ENCODE data around the gene ABCA6. TPM values are rescaled to one million over a fixed set of nuclear protein-coding genes. Genes with fewer than 3 reads are reported as not detected.
A peak's percentile ranks its signal among the peaks of the same experiment; 100 is the strongest.

The ABCA6 gene
- total and polyA plus RNA-seq, 4 donors: 7.8 to 200 (median 35.7) TPM

DNA sequence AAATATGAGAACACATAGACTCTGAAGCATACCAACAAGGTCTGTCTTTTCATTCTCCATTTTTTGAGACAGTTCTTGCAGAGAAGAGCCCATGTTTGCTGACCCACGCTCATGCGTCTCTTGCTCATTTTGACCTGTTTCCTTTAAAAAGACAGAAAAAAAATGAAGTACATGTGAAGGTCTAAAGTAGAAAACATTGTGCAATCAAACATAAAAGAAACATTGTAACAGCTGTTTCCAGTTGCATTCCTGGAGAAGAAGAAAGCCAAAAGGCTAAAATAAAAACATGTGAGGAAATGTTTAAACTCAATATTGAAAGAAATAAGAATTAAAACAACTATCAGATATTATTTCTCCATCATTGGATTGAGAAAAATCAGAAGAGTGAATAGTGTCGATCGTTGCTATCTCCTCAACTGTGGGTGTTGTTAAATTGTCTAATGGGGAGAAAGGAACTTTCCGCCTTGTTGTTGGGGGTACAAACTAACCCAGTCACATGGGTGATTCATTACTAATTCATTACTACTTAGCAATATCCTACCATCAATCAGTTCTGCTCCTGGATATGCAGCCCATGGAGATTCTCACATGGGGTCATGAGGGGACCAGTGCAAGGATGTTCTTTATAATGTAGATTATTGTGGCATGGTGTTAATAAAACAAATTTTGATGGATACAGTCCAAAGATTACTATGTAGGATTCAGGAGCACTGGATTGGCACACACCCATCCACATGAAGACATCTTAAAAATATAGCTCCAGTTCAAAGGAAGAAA, 90.5 kb downstream of the ABCA6 start:
- WGBS, 2 donors: 50 to 58% methylated on average over 5 of the region's 5 CpGs
- H3K27ac ChIP-seq (ENCODE audit: low read depth in 1 of 2, low read length in 2 of 2): no peak overlapping the region
- H3K27me3 ChIP-seq (ENCODE audit: control insufficient read depth in 1 of 2, insufficient read depth in 2 of 2, low read length in 1 of 2): no peaks in the 10 kb centered on the region
- DNase-seq: no peak
- intact Hi-C loops (cut with DNase I): no loop called here
- H3K4me1 ChIP-seq (ENCODE audit: control insufficient read depth in 1 of 2, insufficient read depth in 2 of 2, low read length in 2 of 2): peaks cover 0 to 2% of the 10 kb centered on the region in 2 donors
- no peaks in the 10 kb centered on the region for H3K9me3 ChIP-seq (ENCODE audit: control insufficient read depth, low read length)
- no peak overlapping the region for H3K4me3 ChIP-seq (ENCODE audit: low read length in 2 of 2)
- H3K36me3 ChIP-seq (ENCODE audit: control insufficient read depth in 1 of 2, insufficient read depth in 2 of 2, low read length in 1 of 2): no peaks in the 10 kb centered on the region
- peak; percentile 34 for ATAC-seq (ENCODE audit: low FRiP score)

GRCh38 chr17:69048634-69049033, 93.1 kb downstream of the ABCA6 start:
- ATAC-seq (ENCODE audit: low FRiP score) (no peak), DNase-seq (no peak)
- H3K36me3 ChIP-seq (ENCODE audit: control insufficient read depth in 1 of 2, insufficient read depth in 2 of 2, low read length in 1 of 2): no peaks in the 10 kb centered on the region
- peaks cover 0 to 2% of the 10 kb centered on the region in 2 donors for H3K4me1 ChIP-seq (ENCODE audit: control insufficient read depth in 1 of 2, insufficient read depth in 2 of 2, low read length in 2 of 2)
- H3K27me3 ChIP-seq (ENCODE audit: control insufficient read depth in 1 of 2, insufficient read depth in 2 of 2, low read length in 1 of 2): no peaks in the 10 kb centered on the region
- no peak overlapping the region for H3K27ac ChIP-seq (ENCODE audit: low read depth in 1 of 2, low read length in 2 of 2)
- 88 to 91% methylated on average over 2 of the region's 2 CpGs for WGBS, 2 donors
- intact Hi-C loops (cut with DNase I): no loop called here
- no peak overlapping the region for H3K4me3 ChIP-seq (ENCODE audit: low read length in 2 of 2)
- no peaks in the 10 kb centered on the region for H3K9me3 ChIP-seq (ENCODE audit: control insufficient read depth, low read length)

DNA sequence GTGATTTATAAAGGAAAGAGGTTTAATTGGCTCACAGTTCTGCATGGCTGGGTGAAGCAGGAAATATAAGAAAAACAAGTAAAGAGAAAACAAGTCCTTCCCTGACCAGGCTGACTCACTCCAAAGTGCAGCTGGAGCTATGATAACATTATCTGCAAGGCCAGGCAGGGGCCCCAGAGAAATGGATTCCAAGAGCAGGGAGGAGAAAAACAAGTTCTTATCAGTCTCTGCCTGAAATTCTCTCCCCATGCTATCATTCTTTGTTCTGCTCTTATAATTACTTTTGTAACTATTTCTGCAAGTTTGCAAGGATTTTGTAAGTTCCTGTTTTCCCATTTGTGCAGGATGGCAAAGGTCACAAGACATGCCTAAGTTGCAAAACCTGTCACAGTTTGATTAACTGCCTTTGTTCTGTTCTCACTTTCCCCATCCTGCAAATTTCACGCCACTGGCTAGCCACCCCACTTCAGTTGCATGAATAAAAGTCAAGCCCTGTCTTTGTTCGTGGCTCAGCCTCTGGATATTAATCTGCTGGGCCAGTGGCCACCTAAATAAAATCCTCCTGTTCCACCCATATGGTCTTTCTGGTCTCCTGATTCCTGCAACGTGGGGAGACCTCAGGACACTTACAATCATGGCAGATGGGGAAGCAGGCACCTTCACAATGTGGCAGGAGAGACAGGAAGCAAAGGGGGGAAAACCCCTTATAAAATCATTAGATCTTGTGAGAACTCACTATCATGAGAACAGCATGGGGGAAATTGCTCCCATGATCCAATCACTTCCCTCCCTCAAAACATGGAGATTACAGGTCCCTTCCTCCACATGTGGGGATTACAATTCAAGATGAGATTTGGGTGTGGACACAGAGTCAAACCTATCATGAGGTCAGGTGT, 94.1 kb downstream of the ABCA6 start:
- no peak overlapping the region for H3K27ac ChIP-seq (ENCODE audit: low read depth in 1 of 2, low read length in 2 of 2)
- intact Hi-C loops (cut with DNase I): no loop called here

DNA sequence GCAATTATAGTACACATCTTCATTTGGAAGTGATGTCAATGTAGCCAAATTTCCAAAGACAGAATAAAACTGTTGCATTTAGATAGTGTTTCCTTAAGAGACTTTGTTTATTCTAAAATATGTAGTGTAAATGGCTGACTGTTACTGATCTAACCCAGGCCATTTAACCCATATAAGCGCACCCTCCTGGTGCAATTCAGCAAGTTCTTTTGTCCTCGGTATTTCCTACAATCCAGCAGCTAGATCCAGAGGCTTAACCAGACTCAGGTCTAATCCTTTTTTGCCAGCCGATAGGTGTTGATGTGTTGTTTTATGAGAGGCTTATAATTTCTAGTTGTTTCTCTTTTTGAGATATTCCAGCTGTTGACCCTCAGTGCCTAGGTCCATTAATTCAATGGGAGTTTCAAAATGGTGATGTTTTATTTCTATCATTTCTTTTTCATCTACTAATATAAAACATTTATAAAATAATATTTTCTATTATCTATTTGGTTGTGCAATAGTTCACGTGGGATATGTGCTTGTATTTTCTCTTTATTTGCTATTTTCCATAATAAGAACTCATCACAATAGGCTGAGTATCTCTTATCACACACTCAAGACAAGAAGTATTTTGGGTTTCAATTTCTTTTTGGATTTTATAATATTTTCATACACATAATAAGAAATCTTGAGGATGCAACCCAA, 95.4 kb downstream of the ABCA6 start:
- Histone ChIP-seq H3K9me3 (ENCODE audit: control insufficient read depth, low read length) (no peaks in the 10 kb centered on the region), H3K4me1 (ENCODE audit: control insufficient read depth in 1 of 2, insufficient read depth in 2 of 2, low read length in 2 of 2) (peaks cover 0 to 2% of the 10 kb centered on the region in 2 donors), H3K36me3 (ENCODE audit: control insufficient read depth in 1 of 2, insufficient read depth in 2 of 2, low read length in 1 of 2) (no peaks in the 10 kb centered on the region), H3K27me3 (ENCODE audit: control insufficient read depth in 1 of 2, insufficient read depth in 2 of 2, low read length in 1 of 2) (no peaks in the 10 kb centered on the region), H3K27ac (ENCODE audit: low read depth in 1 of 2, low read length in 2 of 2) (no peak overlapping the region), H3K4me3 (ENCODE audit: low read length in 2 of 2) (no peak overlapping the region)
- intact Hi-C loops (cut with DNase I): no loop called here
- ATAC-seq (ENCODE audit: low FRiP score) (no peak), DNase-seq (no peak)
- 83 to 88% methylated on average over 4 of the region's 4 CpGs for WGBS, 2 donors

More for the DNA sequence above, 94.1 kb downstream of the ABCA6 start:
- Histone ChIP-seq H3K4me1 (ENCODE audit: control insufficient read depth in 1 of 2, insufficient read depth in 2 of 2, low read length in 2 of 2) (peaks cover 0 to 2% of the 10 kb centered on the region in 2 donors), H3K9me3 (ENCODE audit: control insufficient read depth, low read length) (no peaks in the 10 kb centered on the region), H3K4me3 (ENCODE audit: low read length in 2 of 2) (no peak overlapping the region), H3K27me3 (ENCODE audit: control insufficient read depth in 1 of 2, insufficient read depth in 2 of 2, low read length in 1 of 2) (no peaks in the 10 kb centered on the region), H3K36me3 (ENCODE audit: control insufficient read depth in 1 of 2, insufficient read depth in 2 of 2, low read length in 1 of 2) (no peaks in the 10 kb centered on the region)
- DNase-seq: peak in 1 of 2 donors; percentile 71
- peak; percentile 87 for ATAC-seq (ENCODE audit: low FRiP score)
- WGBS, 2 donors: 14 to 19% methylated on average over 3 of the region's 3 CpGs

DNA sequence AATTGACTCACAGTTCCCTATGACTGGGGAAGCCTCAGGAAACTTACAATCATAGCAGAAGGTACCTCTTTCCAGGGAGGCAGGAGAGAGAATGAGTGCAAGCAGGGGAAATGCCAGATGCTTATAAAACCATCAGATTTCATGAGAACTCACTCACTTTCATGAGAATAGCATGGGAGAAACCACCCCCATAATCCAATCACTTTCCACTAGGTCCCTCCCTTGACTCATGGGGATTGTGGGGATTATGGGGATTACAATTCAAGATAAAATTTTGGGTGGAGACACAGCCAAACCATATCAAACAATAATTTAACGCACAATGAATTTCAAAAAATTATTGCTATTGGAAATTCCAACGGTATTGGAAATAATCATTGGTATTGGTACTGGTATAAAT, 96.0 kb downstream of the ABCA6 start:
- no peak for ATAC-seq (ENCODE audit: low FRiP score)
- 95 to 98% methylated on average over 2 of the region's 2 CpGs for WGBS, 2 donors
- no peaks in the 10 kb centered on the region for H3K36me3 ChIP-seq (ENCODE audit: control insufficient read depth in 1 of 2, insufficient read depth in 2 of 2, low read length in 1 of 2)

DNA sequence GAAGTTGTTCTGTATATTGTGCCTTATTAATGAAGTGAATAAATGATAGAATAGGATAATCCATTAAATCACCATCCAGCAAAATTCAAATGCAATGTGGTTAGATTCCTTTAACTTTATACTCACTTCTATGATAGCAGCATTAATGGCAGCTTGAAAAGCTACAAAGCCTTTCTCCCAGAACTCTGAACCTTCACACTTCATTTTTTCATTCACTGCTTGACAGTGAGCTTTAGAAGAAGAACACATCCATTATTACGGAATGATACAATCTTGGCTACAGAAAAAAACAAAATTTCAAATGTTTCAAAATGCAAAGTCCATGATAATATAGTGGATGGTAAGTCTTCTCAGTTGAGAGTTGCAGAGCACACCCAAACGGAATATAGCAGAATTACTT, 97.3 kb downstream of the ABCA6 start:
- H3K27ac ChIP-seq (ENCODE audit: low read depth in 1 of 2, low read length in 2 of 2): no peak overlapping the region
- DNase-seq: no peak
- no peaks in the 10 kb centered on the region for H3K36me3 ChIP-seq (ENCODE audit: control insufficient read depth in 1 of 2, insufficient read depth in 2 of 2, low read length in 1 of 2)
- no peak overlapping the region for H3K4me3 ChIP-seq (ENCODE audit: low read length in 2 of 2)
- no peaks in the 10 kb centered on the region for H3K27me3 ChIP-seq (ENCODE audit: control insufficient read depth in 1 of 2, insufficient read depth in 2 of 2, low read length in 1 of 2)
- ATAC-seq (ENCODE audit: low FRiP score): no peak
- WGBS, 2 donors: 94 to 96% methylated on average over 2 of the region's 2 CpGs
- intact Hi-C loops (cut with DNase I): no loop called here
- no peaks in the 10 kb centered on the region for H3K4me1 ChIP-seq (ENCODE audit: control insufficient read depth in 1 of 2, insufficient read depth in 2 of 2, low read length in 2 of 2)
- no peaks in the 10 kb centered on the region for H3K9me3 ChIP-seq (ENCODE audit: control insufficient read depth, low read length)

More for the DNA sequence above, 96.0 kb downstream of the ABCA6 start:
- Histone ChIP-seq H3K4me3 (ENCODE audit: low read length in 2 of 2) (no peak overlapping the region), H3K27me3 (ENCODE audit: control insufficient read depth in 1 of 2, insufficient read depth in 2 of 2, low read length in 1 of 2) (no peaks in the 10 kb centered on the region), H3K27ac (ENCODE audit: low read depth in 1 of 2, low read length in 2 of 2) (no peak overlapping the region), H3K4me1 (ENCODE audit: control insufficient read depth in 1 of 2, insufficient read depth in 2 of 2, low read length in 2 of 2) (no peaks in the 10 kb centered on the region), H3K9me3 (ENCODE audit: control insufficient read depth, low read length) (no peaks in the 10 kb centered on the region)
- intact Hi-C loops (cut with DNase I): no loop called here
- DNase-seq: no peak

GRCh38 chr17:69043098-69043734, 98.5 kb downstream of the ABCA6 start:
- Histone ChIP-seq H3K36me3 (ENCODE audit: control insufficient read depth in 1 of 2, insufficient read depth in 2 of 2, low read length in 1 of 2) (no peaks in the 10 kb centered on the region), H3K4me1 (ENCODE audit: control insufficient read depth in 1 of 2, insufficient read depth in 2 of 2, low read length in 2 of 2) (no peaks in the 10 kb centered on the region), H3K27me3 (ENCODE audit: control insufficient read depth in 1 of 2, insufficient read depth in 2 of 2, low read length in 1 of 2) (no peaks in the 10 kb centered on the region), H3K9me3 (ENCODE audit: control insufficient read depth, low read length) (no peaks in the 10 kb centered on the region), H3K4me3 (ENCODE audit: low read length in 2 of 2) (no peak overlapping the region), H3K27ac (ENCODE audit: low read depth in 1 of 2, low read length in 2 of 2) (no peak overlapping the region)
- DNase-seq (no peak), ATAC-seq (ENCODE audit: low FRiP score) (no peak)
- intact Hi-C loops (cut with DNase I): no loop called here
- 91 to 93% methylated on average over 6 of the region's 6 CpGs for WGBS, 2 donors

GRCh38 chr17:69042308-69042707, 99.4 kb downstream of the ABCA6 start:
- Histone ChIP-seq H3K36me3 (ENCODE audit: control insufficient read depth in 1 of 2, insufficient read depth in 2 of 2, low read length in 1 of 2) (no peaks in the 10 kb centered on the region), H3K4me1 (ENCODE audit: control insufficient read depth in 1 of 2, insufficient read depth in 2 of 2, low read length in 2 of 2) (no peaks in the 10 kb centered on the region), H3K27me3 (ENCODE audit: control insufficient read depth in 1 of 2, insufficient read depth in 2 of 2, low read length in 1 of 2) (no peaks in the 10 kb centered on the region), H3K4me3 (ENCODE audit: low read length in 2 of 2) (no peak overlapping the region), H3K27ac (ENCODE audit: low read depth in 1 of 2, low read length in 2 of 2) (no peak overlapping the region), H3K9me3 (ENCODE audit: control insufficient read depth, low read length) (no peaks in the 10 kb centered on the region)
- DNase-seq (no peak), ATAC-seq (ENCODE audit: low FRiP score) (no peak)
- 81 to 82% methylated on average over 5 of the region's 5 CpGs for WGBS, 2 donors
- intact Hi-C loops (cut with DNase I): no loop called here
